GM18868 (cell line): ENCODE data around the gene GMDS.
"Not testable (repeated sequence)": the region's sequence is repeated elsewhere in the genome, so short reads cannot be mapped to it uniquely, and the experiment has no call there.

Experiments used
- ATAC-seq: cut with Tn5 transposase; IDR thresholded peaks from one replicate; pipeline ENCODE4 v1.9.1; 2021; ENCODE audit warnings: mild to moderate bottlenecking, moderate library complexity; ENCODE audit not compliant: unreplicated experiment

GMDS gene

DNA sequence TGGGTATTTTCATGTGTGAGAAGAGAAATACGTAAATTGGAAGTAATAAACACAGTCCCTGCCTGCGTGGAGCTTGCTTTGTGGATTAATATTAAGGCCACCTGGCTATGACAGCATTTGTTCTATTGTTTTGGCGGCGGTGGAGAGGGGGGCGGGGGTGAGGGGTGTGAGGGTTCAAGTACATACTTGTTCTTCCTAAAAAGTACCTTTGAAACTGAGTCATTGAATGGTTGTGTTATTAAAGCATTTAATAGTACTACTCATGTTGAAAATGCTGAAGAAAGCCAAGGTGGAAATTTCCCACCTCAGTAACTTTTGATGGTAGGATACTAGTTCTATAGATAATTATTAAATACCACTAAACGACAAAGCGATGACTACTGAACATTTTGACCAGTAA is 540.7 kb downstream of the GMDS start:
- ATAC-seq = no peak

DNA sequence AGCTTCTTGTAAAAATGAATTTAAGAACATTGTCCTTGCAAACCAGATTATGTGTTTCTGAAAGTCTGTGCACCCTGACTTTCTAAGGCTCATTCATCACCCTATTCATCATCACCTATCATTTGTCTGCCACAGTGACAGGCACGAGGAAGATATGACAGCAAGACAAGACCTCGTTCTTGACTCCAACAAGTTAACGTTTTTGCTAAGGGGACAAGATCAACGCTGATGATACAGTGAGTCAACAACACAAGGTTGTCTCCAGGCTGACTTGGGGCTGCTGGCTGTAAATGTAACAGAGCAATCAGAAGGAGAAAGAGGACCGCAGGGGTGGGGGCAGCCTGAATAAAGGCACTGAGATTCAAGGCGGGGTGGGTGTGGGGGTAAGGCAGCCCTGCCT is 541.5 kb downstream of the GMDS start:
- ATAC-seq = no peak

DNA sequence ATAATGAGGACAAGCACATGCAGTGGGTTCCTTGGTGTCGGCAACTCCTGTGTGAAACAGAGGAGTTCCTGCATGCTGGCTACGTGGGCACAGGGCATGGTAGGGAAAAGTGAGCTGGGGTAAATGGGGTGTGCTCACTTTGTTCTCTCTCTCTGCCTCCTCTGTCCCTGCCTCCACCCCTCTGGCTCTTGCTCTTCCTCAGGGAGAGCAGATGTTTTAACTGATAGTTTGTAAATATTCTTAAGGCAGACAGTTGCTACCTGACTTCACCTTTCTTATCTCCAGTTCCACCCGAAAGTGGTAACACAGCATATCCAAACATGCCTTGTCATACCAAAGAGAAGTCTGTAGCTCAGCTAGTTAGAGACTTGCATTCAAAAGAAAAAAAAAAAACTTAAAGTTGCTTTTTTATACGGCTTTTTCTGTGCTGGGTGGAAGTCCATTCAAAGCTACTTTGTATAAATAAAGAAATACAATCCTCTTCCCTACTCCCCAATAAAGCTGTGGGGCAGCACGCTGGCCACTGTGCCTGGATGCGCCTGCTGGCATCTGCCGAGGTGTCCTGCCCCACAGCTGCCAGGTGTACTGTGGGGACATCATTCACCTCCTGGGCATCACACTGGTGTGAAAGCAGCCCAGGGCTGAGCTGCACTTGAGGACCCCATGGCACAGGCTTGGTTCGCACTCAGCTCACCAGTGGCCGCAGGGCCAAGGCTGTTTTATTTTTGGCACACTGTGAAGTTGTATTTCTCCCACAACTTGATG is 542.1 kb downstream of the GMDS start:
- no peak for ATAC-seq

DNA sequence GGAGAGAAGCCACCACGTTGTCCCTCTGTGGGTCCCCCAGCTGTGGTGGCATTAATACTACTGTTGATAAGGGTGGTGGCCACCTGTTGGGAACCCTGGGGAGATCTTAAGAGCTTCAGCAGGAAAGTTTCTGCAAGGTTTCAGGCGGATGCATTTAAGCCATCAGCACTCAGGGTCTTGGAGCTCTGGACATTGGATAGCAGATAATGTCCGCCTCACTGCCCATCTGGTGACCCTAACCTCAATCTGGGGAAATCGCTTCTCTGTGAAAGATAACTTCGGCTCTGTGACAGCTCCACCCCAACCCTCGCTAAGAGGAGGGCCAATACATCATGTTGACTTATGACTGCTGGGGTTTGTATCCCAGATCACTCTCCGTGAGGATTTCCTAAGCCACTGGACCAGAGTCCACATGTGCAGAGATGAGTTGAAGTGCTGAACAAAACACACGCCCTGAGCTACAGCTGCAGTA is 542.8 kb downstream of the GMDS start:
- no peak for ATAC-seq

DNA sequence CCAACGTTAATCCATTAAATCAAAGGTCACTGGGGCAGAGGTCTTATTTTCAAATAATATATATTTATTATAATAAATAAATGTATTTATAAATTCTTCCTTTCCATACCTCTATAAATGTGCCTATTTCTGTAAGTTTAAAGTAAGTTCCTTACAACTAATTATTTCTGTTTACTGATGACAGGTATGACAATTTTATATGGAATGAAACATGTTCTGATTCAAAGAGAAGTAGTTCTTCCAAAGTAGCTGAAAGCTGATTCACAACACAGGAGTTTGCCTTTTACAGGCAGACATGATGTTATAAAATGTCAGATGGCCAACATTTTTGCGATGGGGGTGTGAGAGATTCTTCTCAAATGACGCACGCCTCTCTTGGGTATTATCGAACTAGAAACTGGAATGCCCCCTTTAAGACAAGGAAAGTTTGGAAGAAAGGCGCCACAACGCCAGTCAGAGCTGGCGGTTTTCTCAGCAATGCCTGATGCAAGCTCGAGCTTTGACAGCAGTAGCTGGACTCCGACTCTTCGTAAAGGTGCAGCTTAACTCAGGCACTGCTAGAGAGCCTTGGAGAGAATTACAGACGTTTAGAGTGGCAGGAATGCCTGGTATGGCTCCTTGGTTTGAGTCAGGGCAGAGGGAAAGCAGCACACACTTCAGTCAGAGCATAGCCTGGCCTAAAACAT is 543.6 kb downstream of the GMDS start:
- ATAC-seq = no peak

DNA sequence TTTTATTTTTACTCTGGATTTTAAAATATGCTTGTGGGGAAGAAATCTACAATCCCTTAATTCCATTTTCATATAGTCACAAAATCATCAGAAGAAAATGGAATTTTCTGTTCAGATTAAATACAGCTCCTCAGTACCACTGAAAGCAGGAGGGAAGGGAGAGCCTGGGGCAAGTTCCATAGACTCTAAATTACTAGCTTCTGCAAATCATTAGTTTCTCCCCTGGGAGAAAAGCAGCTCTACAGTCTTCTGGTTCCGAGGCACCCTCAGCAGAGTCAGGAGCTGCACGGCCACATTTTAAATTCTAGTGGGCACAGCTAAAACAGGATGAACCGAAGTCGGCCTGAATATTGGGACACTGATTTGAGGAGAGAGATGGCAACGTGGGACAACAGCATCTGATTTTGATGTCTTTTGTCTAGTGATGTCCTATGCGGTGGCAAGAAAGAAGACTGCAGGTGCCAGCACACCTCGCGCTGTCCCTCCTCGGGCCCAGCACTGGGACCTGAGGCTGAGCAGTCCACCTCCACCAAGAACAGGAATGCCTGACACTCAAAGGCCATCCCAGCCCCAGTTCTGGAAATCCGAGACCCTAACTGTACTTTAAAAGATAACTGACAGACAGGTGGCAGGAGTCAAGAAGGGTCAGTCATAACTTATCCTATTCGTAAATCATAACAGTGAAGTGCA is 545.0 kb downstream of the GMDS start:
- no peak for ATAC-seq

DNA sequence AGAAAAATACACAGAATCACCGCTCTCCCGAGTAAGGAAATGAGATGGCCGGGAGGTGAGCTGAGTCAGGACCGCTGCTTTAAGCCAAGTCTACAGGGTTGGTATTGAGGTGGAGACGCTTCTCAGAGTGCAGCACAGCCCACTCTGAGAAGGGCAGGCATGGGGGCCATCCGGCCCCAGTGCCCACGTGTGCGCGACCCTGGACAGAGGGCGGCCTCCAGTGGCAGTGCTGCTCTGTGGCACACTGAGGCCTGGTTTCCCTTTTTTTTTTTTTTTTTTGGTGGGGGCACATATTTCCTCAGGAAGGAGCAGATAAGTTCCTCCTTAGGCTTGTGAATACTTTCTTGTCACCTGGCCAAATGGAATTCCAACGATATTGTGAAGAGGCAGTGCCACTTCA is 546.9 kb downstream of the GMDS start:
- ATAC-seq = no peak

DNA sequence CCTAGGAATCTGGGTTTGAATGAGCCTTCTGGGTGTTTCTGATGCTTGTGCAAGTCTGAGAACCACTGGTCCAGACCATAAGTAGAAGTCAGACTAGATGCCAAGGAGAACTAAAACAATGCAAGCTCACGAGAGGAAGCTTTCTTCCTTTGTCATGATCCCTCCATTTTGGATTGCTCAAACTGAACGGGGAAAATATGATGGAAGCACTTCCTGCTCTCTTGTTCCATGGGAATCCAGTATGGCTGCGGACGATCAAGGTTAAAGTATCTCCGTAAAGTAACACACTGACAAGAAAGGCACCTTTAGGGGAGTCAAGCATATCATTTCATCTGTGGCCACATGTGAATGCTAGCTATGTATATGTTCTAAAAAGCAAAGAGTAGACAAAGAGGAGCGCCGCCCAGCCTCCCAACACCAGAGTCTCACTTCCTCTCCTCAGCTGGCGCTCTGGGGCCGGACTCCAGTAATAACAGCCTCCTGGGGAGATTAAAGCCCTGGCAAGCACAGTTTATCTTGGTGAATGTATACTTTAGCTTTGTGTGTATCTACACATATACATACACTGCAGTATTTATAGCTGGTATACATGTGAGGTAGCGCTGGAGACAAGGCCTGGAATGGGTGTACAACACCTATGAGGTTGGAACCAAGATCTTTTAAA is 547.6 kb downstream of the GMDS start:
- ATAC-seq = no peak

DNA sequence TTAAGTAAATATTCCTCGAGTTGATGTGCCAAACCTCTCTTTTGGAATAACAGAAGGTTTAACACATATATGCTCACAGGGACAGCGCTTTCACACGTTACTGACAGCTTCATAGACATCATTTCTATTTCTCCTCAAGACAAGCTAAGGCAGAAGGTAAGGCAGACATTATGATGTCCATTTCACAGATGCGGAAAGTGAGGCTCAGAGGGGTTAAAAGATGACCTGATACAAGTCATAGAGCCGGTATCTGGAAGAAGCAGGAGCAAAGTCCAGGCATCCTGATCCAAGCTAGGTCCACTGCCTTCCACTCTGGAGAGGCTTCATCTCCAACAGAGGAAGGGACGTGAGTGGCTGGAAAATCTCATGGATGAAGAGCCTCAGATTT is 548.9 kb downstream of the GMDS start:
- ATAC-seq = no peak

DNA sequence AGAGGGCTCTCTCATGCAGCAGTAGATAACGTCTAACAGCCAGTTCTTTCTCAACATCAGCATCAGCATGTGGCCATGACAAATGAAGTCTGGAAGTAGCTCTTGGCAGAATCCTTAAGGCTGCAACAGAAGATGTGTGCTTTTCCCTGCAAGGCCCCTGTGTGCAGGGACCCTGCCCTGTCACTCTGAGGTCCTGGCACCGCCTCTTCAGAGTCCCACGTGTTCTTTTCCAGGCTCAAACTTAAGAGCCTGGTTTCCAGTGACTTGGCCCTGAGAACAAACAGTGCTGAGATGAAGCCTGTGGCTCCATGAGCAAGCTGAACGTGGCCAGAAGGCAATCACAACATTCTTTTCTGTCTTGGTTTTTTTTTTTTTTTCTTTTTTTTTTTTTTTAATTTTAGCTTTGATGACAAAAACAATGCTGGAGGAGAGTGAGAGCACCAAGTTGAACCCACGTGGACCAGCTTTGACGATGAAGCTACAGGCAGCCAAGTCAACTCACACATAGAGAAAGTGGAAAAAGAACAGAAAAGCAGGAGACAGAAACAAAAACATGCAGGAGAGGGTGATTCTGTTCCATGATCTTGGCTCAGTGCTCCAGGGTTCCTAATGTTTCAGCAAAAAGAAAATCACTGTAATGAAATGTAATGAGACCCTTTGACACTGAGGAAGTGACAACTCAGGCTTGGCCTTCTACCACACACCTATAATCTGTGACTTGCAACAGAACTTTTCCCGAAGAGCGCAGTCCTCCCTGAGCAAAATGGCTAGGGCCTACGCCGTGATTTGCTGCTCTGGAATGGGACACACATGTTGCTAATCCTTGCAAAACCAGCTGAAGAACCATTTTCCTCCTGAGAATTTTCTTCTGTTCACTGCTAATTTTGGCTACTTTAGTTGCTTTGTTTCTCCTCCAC is 549.6 kb downstream of the GMDS start:
- ATAC-seq = no peak

DNA sequence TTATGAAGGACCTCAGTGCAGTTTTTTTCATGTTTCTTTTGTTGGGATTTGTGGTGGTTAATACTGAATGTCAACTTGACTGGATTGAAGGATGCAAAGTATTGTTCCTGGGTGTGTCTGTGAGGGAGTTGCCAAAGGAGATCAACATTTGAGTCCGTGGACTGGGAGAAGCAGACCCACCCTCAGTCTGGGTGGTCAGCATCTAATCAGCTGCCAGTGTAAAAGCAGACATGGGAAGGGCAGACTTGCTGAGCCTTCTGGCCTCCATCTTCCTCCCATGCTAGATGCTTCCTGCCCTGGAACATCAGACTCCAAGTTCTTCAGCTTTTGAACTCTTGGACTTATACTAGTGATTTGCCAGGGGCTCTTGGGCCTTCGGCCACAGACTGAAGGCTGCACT is 553.6 kb downstream of the GMDS start:
- ATAC-seq = not testable (repeated sequence)

DNA sequence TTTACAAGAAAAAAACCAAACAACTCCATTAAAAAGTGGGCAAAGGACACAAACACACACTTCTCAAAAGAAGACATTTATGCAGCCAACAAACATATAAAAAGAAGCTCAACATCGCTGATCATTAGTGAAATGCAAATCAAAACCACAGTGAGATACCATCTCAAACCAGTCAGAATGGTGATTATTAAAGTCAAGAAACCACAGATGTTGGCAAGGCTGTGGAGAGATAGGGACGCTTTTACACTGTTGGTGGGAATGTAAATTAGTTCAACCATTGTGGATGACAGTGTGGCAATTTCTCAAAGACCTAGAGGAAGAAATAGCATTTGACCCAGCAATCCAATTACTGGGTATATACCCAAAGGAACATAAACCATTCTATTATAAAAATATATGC is 554.7 kb downstream of the GMDS start:
- ATAC-seq = not testable (repeated sequence)

DNA sequence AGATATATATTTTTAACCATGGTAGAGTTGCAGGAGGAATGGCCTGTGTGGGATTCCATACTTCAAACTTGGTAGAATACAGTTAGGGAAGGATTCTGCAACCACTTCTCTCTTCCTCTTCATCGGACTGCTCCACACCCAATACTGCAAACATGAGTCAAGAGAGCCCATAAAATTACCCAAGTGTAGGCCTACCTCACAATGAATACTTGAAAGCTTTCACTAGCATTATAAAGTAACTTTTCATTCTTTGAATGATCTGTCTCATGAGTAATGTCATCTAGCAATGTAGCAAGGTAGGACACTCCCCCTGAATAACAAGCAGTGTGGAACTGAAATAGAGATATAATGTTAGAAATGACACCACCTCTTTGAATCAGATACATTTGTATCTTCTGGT is 556.3 kb downstream of the GMDS start:
- ATAC-seq = no peak

DNA sequence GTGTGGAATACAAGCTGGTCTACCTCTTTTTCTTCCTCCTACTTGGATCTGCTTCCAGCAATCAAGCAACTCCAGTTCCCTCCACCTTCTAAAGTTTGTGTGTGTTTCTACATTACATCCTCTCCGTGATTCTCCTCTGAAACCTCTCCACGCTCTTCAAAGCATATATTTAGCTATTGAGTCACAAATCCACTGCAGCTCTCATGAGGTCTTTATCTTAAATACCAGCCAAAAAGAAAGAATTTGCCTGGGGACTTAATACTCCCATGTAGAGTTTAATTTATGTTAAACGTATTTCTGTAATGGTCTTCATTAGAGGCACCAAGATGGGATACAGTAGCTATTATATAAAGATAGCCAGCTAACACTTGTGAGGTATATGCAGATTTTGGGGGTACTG is 557.0 kb downstream of the GMDS start:
- no peak for ATAC-seq

DNA sequence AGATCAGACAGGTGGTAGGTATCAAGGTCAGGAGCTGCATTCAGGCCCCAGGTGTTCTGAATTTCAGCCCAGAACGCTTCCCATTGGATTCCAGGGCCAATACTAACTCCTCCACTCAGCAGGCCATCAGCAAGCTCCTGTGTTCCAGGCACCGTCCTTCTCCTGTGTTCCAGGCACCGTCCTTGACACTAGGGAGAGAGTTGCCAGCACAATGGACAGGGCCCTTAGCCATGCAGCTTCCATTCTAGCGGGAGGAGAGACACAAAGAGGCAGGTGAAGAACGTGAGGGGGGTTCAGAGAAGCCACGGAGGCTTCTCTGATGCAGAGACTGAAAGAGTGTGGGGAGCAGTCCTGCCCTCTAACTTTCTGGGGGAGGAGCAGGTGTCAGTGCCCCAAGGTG is 558.0 kb downstream of the GMDS start:
- no peak for ATAC-seq

DNA sequence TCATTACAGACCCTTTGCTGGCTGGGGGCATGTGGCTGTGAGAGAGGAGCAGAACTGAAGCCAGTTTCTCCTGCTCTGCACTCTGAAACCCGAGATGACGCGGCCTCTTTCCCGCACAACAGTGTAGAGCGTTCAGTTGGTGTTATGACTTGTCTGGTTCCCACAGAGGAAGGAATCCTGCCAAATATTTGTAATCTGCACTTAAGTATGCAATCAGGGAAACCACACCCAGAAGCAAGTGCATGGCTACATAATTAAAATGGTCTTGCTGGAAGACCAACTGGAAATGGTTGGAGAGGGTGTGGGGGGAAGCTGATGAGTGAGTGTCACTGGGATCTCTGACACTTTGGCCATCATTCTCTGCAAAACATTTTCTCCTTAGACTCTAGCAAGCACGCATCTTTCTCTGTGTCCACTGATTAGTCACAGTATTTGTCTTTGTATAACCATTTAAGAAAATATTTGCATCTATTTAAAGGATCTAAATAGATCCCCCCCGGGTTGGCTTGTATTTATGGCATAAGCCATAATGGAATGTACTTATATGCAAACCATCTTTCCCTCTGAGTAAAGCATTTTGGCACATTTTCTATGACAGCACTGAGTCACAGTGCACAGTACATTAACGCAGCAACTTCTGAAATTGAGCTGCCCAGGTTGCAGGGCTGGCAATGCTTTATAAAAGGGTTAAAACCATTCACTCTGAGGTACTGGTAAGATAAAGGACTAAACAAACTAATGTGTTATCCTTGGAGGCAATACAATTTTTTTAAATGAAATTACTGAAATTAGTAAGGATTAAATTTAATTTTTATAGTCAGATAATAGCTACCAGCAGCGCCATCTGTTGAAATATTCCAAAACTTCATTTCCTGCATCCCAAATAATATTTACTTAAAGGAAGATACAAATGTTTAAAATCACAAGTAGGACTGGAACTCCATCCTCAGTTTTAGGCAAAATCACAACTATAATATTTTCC is 559.0 kb downstream of the GMDS start:
- no peak for ATAC-seq

DNA sequence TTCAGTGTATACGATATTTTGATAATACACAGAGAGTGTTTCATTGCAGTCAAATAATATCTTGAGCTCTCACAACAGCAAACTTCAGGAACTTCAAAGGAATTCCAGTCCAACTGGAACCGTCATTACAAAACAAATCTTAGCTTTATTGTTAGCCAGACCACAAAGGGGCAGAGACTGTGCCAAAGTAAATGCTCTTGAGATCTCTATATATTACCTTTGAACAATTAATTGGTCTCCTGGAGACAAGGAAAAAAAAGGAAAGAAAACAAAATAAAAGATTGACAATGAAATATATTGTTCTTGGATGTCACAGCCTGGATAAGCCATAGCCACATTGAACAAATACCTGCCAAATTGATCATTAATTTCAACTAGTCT is 565.7 kb downstream of the GMDS start:
- ATAC-seq = no peak

DNA sequence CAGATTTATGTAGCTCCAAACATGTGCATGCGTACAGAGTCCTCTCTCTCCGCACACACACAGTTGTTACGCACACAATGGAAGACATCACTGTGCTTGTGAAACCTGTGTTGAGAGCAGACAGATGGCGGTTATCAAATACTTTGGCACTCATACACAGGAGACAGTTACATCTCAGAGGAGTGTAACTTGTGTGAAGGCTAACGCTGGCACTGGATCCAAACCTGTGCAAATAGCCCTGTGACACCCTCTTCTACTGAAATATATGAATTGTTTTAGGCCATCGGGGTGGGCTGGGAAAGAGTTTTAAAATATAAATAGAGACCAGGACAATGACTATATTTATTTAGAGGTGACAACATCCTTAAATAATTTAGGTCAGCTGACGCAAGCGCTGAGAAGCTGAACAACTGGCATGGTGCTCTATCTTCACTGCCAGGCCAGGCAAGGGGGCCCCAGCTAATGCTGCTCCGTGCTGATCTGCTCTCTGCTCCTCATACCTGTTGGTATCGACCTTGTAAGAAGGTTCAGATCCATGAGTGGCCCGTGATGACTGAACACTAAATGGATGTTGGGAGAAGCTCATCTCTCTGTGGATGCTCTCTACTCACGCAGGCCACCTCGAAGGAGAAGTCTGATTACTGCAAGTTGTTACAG is 566.2 kb downstream of the GMDS start:
- ATAC-seq = no peak

DNA sequence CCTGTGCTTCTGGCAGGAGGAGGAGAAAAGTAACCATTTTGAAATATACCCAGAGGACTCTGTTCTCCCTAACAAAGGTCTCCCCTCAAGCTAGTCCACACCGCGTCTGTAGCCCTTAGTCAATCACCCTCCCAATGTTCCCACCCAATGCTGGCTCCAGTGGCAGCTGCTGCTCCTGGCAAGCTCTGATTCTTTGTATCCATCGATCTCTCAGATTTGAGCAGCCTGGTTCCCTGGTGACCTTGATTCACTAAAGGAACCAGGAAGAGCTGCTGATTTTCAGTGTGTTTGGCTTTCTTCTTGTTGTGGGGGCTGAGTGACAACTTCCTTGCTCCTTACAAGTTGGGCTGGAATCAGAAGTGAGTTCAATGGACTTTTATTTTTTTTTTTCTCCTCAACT is 567.2 kb downstream of the GMDS start:
- no peak for ATAC-seq
